ENCODE measurements around the gene TMEM19. TPM values are rescaled to one million over a fixed set of nuclear protein-coding genes. Genes with fewer than 3 reads are reported as not detected.
A peak's percentile ranks its signal among the peaks of the same experiment; 100 is the strongest.
"Not testable (repeated sequence)": the region's sequence is repeated elsewhere in the genome, so short reads cannot be mapped to it uniquely, and the experiment has no call there.

The TMEM19 gene
- total RNA-seq, 1 donor from 2014 or later: 25.7 TPM

DNA sequence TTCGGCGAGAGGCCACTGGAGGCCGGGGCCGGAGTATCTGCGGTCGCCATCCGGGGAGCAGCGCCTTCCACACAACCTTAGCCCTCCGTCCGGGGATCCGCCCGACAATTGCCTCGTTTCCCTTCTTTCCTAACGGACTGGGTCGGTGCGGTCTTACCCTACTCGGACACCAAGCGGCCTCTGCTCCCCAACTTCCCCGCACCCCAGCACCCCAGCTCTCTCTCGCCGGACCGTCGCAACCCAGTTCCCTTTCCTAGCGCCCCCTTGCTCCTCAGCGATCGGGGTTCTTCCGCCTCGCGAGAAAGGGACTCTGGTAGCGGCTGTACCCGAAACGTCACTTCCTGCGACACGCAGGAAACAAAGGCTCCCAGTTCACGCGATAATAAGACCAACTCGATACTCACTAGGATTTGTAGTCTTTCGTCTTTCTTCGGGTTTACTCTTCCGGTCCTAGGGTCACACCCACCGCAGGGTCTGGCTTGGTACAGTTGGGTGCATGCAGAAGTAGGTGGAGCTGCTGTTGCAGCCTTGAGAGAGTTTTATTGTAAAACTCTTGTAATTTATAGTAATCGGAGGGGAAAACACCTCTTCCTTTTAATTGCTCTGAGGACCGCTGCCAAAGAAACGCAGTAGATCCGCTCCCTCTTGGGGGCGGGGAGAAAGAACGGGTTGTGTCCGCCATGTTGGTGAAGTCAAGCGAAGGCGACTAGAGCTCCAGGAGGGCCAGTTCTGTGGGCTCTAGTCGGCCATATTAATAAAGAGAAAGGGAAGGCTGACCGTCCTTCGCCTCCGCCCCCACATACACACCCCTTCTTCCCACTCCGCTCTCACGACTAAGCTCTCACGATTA is 22.1 kb upstream of the TMEM19 start, which contains the start of the genes THAP2 and ZFC3H1:
Gene THAP2, plus strand, starts transcription at position 741 of the 850 bp plus-strand sequence. CDS start 209 bp downstream, outside the sequence.
Gene ZFC3H1, minus strand, starts transcription at position 288 of the 850 bp plus-strand sequence. Its CDS starts 238 bp downstream, at position 50.
- ATAC-seq (peak; percentile 96), DNase-seq (ENCODE audit: missing footprints) (peak; percentile 95)
- intact Hi-C loops (cut with DNase I): loop anchor here (1.0 to 2.0 kb wide), 3 partner anchors 23 to 175 kb away; partner anchors contain the start of genes RAB21, TBC1D15 and TMEM19

DNA sequence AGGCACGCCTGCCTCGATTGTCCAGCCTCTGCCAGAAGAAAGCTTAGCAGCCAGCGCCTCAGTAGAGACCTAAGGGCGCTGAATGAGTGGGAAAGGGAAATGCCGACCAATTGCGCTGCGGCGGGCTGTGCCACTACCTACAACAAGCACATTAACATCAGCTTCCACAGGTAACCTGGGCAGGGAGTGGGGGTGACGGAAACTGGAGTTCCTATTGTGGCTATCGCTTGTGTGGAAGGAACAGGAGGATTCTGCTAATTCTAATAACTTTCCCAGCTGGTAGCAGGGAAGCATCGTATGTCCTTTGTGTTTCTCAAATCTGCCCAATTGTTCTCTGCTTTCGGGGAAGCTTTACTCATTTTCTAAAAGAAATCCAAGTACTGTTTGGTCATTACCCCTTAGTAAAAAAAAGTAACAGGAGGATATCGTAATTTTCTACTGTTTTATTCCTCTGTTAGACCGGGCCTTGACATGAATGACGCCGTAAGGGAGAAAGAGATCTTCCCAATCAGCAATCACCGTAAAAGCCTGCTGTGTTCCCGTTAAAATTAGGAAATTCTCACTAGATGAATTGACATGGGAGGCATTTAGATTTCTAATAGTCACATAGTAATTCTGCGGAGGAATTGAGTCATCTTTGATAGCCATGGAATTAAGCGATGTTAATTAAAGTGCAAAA is 21.3 kb upstream of the TMEM19 start:
- intact Hi-C loops (cut with DNase I): loop anchor here (1.0 to 2.0 kb wide), 3 partner anchors 22 to 174 kb away; partner anchors contain the start of genes RAB21, TBC1D15 and TMEM19
- DNase-seq (ENCODE audit: missing footprints) (no peak), ATAC-seq (no peak)

DNA sequence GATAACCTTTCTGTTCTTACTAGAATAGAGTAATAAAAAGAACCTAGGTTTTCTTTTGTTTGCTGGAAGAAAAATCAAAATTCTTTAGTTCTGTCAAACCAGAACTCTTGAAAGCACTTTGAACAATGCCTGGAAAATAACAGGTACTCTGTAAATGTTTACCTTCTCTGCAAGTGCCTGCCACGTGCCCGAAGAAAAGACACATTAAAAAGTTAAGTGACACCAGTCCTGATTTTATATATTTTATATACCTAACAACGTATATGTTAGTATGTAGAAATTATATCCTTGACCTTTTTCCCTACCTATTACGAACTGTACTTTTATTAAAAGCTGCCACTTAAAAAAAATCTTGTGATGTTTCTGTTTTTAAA is 20.8 kb upstream of the TMEM19 start:
- no peak for DNase-seq (ENCODE audit: missing footprints)

DNA sequence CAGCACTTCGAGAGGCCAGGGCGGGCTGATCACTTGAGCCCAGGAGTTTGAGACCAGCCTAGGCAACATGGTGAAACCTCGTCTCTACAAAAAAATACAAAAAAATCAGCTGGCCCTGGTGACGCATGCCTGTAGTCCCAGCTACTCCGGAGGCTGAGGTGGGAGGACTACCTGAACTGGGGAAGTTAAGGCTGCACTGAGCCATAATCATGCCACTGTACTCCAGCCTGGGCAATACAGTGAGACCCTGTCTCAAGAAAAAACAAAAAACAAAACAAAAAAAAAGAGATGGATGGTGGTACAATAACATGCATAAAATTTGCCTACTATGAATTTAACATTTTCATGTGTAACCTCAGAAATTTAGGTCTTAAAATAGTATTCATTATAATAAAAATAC is 19.6 kb upstream of the TMEM19 start:
- no peak for ATAC-seq
- intact Hi-C loops (cut with DNase I): no loop called here
- no peak for DNase-seq (ENCODE audit: missing footprints)

More for the DNA sequence above, 20.8 kb upstream of the TMEM19 start:
- intact Hi-C loops (cut with DNase I): loop anchor here (2.0 kb wide), 2 partner anchors 90 to 174 kb away; partner anchors contain the start of genes RAB21 and TBC1D15
- ATAC-seq: no peak

DNA sequence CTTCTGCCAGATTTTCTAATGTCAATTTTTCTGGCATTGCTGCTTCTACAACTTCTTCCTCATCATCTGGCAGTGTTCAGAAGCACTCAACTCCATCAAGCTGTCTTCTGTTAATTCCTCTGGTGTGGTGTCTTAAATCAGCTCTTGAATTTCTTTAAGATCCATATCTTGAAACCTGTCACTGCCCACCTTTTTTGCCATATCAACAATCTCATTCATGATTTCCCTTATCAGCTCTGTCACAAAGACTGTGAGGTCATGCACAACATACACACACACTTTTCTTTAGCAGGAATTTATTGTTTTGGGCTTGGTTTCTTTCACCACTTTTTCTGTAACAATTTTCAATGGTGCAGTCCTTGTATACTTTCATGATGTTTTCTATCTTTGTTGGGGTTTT is 14.6 kb upstream of the TMEM19 start:
- intact Hi-C loops (cut with DNase I): no loop called here

DNA sequence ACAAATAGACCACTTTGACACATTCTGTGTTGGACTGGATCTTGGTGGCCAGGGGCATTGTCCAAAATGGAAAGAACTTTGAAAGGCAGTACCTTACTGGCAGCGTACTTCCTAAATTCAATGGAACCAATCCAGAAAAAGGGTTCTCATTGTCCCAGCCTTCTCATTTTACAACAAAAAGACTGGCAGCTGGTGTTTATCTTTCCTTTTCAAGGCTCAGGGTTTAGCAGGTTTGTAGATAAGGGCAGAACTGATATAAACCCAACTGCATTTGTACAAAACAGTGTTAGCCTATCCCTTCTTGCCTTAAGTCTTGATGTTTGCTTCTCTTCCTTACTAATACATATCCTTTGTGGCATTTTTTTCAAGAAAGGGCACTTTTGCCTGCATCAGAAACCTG is 14.1 kb upstream of the TMEM19 start:
- ATAC-seq: no peak

More for the DNA sequence above, 14.6 kb upstream of the TMEM19 start:
- ATAC-seq: no peak
- no peak for DNase-seq (ENCODE audit: missing footprints)

DNA sequence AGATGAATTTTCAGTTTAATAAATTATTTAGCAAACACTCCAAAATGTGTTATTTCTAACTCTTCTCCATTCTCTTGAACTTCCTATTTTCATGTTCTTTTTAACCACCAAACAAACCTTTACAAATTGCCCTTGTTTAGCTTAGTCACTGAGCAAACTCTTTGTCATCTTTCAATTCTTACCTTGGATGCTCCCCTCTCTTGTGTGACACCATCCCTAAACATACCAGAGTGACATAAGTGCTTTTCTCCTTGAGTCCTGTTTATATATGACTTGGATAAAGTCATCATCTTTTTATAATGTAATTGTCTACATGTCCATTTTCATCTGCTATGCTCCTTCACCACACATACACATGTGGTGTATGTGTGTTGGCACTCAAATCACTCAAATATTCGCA is 3.4 kb upstream of the TMEM19 start:
- DNase-seq (ENCODE audit: missing footprints) (no peak), ATAC-seq (no peak)
- intact Hi-C loops (cut with DNase I): no loop called here

More for the DNA sequence above, 14.1 kb upstream of the TMEM19 start:
- intact Hi-C loops (cut with DNase I): no loop called here
- no peak for DNase-seq (ENCODE audit: missing footprints)

DNA sequence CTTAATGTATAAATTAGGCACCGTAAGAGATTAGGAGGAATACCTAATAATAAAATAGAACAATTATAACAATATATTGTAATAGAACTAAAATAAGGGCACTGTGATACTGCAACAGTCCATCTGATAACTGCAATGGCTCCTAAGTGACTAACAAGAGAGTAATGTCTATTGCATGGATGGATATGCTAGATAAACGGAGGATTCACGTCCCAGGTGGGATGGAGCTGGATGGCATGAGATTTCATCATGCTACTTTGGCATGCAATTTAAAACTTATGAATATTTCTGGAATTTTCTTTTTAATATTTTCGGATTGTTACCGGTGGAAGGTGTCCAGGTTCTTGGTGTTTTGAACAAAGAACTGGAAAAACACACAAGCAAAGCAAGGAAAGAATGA is 2.2 kb upstream of the TMEM19 start:
- no peak for DNase-seq (ENCODE audit: missing footprints)
- intact Hi-C loops (cut with DNase I): no loop called here

DNA sequence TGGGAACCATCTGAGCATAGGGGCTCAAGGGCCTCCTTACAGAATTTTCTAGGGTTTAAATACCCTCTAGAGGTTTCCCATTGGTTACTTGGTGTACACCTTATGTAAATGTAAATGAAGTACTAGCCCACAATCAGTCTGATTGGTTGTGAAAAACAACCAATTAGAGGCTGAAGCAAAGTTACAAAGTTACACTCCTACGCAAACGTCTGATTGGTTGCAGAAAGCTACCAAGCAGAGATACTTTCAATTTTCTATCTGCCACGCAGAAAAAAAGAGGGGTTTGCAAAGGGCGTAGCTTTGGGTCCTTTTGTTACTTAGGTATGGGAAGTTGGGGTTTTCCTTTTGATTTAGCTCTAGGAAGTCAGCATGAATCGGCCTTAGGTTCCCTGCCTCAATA is 1.8 kb upstream of the TMEM19 start:
- intact Hi-C loops (cut with DNase I): no loop called here
- DNase-seq (ENCODE audit: missing footprints): no peak
- ATAC-seq: no peak

More for the DNA sequence above, 2.2 kb upstream of the TMEM19 start:
- no peak for ATAC-seq

DNA sequence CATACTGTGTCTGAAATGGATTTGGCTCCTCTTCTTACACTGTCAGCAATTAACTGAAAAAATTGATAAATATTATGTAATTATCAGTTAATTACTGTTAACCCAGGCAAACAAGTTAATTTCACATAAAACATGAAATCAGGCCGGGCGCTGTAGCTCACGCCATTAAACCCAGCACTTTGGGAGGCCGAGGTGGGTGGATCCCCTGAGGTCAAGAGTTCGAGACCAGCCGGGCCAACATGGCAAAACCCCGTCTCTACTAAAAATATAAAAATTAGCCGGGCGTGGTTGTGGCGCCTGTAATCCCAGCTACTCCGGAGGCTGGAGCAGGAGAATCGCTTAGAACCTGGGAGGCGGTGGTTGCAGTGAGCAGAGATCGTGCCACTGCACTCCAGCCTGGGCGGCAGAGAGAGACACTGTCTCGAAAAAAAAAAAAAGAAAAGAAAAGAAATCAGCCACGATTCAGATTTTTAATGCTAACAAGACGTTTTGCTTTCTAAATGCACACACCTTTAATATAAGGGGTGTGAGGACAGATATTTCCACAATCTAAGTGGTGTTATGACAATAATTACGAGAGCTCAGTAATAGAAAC is 473 bp upstream of the TMEM19 start:
- no peak for DNase-seq (ENCODE audit: missing footprints)
- no peak for ATAC-seq
- intact Hi-C loops (cut with DNase I): loop anchor here (5.0 kb wide), 1 partner anchor 62 kb away; no protein-coding TSS in a partner anchor

DNA sequence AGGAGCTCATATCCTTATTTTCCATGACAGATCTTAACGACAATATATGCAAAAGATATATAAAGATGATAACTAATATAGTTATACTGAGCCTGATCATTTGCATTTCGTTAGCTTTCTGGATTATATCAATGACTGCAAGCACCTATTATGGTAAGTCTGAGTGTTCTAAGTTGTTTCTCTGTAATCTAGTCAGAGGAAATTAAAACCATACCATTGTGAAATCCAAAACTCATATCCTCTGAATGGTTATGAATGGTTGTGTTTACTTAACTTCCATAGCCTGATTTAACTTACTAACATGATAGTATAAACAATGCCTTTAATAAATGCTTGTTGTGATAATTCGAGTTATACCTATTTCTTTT is 760 bp downstream of the TMEM19 start:
- ATAC-seq (no peak), DNase-seq (ENCODE audit: missing footprints) (no peak)
- intact Hi-C loops (cut with DNase I): loop anchor here (1.0 to 5.0 kb wide), 2 partner anchors 22 to 61 kb away; partner anchors contain the start of gene THAP2

DNA sequence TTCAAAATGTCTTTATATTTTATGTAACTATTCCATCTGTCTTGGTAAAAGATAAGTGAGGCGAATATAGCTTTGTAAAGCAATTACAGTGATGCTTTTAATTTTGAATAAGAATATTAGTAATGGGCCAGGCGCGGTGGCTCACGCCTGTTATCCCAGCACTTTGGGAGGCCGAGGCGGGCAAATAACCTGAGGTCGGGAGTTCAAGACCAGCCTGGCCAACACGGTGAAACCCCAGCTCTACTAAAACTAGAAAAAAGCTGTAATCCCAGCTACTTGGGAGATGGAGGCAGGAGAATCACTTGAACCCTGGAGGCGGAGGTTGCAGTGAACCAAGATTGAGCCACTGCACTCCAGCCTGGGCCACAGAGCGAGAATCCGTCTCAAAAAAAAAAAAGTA is 1.3 kb downstream of the TMEM19 start:
- not testable (repeated sequence) for DNase-seq (ENCODE audit: missing footprints); ATAC-seq
- intact Hi-C loops (cut with DNase I): loop anchor here (5.0 kb wide), 1 partner anchor 60 kb away; no protein-coding TSS in a partner anchor

DNA sequence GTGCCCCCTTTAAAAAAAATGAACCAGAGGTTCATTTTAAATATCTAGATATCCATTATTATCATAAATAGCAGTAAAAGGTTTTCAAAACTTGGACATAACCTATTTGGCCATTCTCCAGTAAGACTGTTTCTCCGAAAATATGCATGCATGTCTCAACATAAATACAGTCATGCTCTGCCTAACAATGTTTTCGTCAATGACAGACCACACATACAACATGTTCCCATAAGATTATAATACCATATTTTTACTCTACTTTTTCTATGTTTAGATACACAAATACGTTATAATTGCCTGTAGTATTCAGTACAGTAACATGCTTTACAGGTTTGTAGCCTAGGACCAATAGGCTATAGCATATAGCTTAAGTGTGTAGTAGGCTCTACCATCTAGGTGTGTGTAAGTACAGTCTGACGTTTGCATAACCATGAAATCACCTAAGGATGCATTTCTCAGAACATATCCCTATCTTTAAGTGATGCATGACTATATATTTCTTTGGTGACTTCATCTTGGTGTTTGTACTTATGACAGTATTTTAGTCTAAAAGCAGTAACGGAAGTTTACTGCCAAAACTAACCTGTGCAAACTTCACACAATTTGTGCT is 3.2 kb downstream of the TMEM19 start:
- DNase-seq (ENCODE audit: missing footprints) (no peak), ATAC-seq (no peak)
- intact Hi-C loops (cut with DNase I): loop anchor here (5.0 kb wide), 1 partner anchor 58 kb away; no protein-coding TSS in a partner anchor

DNA sequence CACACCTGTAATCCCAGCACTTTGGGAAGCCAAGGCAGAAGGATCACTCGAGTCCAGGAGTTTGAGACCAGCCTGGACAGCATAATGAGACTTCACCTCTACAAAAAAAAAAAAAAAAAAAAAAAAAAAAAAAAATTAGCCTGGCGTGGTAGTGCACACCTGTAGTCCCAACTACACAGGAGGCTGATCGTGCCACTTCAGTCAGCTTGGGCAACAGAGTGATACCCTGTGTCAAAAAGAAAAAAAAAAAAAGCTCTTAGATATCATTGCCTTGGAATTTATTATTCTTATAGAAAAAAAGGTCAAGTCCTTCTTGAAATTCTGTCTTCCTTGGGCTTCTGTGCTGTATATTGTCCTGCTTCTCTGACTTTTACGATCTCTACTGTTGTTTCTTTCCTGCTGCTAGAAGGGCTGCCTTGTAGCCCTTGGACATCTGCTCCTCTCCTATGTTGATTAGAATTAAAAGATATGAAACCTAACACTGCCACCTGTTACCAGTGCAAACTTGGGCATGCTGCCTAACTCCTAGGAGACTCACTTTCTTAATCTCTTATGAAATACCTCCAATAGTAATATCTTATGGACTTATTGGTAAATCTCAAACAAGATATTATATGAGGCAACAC is 5.7 kb downstream of the TMEM19 start:
- intact Hi-C loops (cut with DNase I): no loop called here
- no peak for ATAC-seq
- DNase-seq (ENCODE audit: missing footprints): no peak

DNA sequence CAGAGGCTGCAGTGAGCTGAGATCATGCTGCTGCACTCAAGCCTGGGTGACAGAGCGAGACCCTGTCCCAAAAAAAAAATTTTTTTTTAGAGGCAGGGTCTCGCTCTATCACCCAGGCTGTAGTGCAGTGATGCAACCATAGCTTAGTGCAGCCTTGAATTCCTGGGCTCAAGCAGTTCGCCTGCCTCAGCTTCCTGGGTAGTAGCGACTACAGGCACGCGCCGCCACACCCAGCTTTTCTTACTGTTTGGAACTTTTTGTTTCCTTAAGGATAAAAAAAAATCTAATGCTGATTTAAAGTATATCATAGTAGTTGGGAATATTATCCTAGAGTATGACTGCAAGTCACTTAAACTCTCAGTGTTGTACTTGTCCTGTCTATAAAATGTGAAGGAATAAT is 7.2 kb downstream of the TMEM19 start:
- DNase-seq (ENCODE audit: missing footprints): no peak
- intact Hi-C loops (cut with DNase I): no loop called here

DNA sequence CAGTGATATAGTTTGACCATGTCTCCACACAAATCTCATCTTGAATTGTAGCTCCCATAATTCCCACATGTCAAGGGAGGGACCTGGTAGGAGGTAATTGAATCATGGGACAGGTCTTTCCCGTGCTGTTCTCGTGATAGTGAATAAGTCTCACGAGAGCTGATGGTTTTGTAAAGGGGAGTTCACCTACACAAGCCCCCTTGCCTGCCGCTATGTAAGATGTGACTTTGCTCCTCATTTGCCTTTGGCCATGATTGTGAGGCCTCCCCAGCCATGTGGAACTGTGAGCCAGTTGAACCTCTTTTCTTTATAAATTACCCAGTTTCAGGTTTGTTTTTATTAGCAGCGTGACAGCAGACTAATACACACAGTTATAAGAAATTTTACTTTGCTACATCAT is 7.8 kb downstream of the TMEM19 start:
- ATAC-seq; DNase-seq (ENCODE audit: missing footprints); intact Hi-C loops (cut with DNase I): not testable (repeated sequence)

More for the DNA sequence above, 7.2 kb downstream of the TMEM19 start:
- no peak for ATAC-seq

DNA sequence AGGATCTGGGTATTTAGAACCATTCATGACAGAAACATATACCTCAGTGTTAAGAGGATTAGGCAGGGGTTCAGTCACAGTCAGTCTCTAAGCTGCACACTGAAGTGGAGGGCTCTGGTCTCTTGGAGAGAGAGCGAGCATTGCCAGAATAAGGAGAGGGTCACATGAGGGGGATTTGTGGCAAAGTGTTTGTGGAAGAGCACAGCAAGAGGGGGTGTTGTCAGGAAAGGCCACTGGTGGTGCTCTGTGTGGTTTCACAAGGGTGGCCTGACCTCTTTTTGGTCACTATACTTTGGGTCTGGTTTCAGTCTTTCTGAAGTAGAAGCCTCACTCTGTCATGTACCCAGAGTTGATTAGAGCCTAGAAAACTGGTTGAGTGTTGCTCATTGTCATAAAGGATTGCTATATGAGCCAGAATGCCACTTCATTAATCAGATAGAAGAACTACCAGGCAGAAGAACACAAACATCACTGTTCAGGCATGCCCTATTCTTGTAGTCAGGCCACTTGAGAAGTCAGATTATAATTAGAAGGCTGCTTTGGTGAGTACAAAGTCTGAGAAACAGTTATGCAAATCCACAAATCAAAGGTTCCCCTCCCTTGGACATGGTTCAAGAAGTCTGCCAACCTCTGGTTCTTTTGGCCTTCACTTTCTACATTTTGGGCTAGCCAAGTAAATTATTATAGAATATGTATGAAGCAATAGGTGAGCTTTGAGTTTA is 8.4 kb downstream of the TMEM19 start:
- DNase-seq (ENCODE audit: missing footprints): no peak
- intact Hi-C loops (cut with DNase I): no loop called here
- ATAC-seq: peak; percentile 65
